HG03095 (cell line): ENCODE results near the gene SEC14L2.

Experiments
- ATAC-seq: cut with Tn5 transposase; IDR thresholded peaks from one replicate; pipeline ENCODE4 v1.9.1; 2021; ENCODE audit warnings: moderate library complexity; ENCODE audit not compliant: unreplicated experiment

SEC14L2 gene

DNA sequence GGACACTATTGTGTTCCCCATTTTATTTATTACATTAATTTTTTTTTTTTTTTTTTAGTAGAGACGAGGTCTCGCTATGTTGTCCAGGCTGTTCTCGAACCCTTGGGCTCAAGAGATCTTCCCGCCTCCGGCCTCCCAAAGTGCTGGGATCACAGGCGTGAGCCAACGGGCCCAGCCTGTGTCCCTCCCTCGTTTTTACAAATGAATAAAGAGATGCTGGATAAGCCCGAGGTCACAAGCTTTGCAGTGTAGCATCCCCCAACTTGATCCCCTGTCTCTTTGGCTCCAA is 28.5 kb downstream of the SEC14L2 start:
- no peak for ATAC-seq

- no peak for ATAC-seq
These were observed 29.0 kb downstream of the SEC14L2 start, which contains the start of gene MTFP1 for GRCh38 chr22:30425616-30426387. MTFP1 (plus strand) TSS chr22:30425768; CDS start chr22:30425880, 112 bp downstream.

GRCh38 chr22:30426388-30427353 is 29.9 kb downstream of the SEC14L2 start:
- ATAC-seq: no peak

GRCh38 chr22:30427871-30428270 is 31.1 kb downstream of the SEC14L2 start:
- no peak for ATAC-seq

DNA sequence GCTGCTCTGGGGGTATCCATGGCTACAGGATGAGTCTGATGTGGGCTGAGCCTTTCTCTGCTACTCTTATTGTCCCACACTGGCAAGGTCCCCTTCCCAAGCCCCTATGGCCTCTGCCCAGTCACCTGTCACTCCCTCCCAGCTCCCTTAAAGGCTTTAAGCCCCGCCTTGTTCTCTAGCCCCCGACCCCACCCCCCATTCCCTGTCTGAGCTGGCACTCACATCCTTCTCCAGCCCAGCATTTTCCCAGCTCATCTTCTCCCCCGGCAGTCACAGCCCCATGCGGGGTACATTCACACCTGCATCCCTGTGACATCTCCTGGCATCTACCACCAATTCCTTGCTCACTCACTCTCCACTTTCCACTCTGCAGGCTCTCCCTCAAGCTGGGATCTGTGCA is 33.1 kb downstream of the SEC14L2 start:
- no peak for ATAC-seq

DNA sequence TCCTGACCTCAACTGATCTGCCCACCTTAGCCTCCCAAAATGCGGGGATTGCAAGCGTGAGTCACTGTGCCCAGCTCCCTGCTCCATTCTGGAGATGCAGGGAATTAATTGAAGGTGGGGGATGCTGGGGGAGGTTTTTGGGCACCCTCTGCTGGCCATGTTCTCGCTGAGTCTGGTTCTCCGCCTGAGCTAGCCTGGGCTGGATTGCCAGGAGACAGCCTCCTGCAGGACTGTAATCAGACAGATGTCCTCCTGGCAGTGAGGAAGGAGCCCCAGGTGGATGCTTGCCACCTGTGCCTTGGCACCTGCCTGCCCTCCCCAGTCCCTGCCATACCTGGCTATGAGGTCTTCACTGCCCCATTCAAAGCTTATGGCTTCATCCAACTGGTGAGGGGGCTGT is 34.1 kb downstream of the SEC14L2 start:
- no peak for ATAC-seq

GRCh38 chr22:30432096-30432495 is 35.3 kb downstream of the SEC14L2 start:
- ATAC-seq: no peak

- no peak for ATAC-seq
These were observed 35.7 kb downstream of the SEC14L2 start for GRCh38 chr22:30432520-30432919.

GRCh38 chr22:30433227-30433626 is 36.4 kb downstream of the SEC14L2 start:
- ATAC-seq: no peak

DNA sequence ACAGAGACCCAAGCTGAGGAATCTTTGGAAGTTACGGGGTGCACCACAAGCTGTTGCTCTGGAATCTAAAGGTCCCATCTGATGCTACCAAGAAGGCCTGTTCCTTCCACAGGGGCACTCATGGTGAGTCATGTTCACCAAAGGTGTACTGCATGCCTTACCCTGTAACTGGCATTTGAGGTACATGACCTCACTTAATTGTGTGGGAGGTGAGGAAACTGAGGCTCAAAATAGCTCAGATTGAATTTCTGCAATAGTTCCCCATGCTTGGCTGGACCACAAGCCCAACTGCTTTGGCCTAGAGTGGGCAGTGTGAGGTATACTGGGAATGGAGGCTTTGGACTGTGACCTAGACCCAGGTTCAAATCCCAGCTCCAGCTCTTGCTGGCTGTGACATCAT is 37.0 kb downstream of the SEC14L2 start:
- ATAC-seq: no peak

DNA sequence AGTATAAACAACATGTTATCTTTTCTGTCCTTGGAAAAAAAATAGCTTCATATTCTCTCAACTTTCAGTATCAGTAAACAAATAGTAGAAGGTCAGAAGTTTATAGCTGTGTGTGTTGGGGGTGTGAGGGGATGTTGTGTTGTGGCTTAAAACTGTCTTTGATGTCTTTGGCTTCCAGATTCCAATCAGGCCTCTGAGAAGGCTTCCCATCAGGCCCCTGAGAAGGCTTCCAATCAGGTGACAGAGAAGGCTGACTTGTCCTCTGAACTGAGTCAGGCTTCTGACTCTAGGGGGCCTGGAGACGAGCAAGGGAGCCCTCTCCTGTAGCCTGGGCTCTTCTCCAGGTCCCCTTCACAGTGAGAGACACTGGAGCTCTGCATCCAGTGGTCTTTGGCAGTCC is 38.0 kb downstream of the SEC14L2 start:
- ATAC-seq: no peak

DNA sequence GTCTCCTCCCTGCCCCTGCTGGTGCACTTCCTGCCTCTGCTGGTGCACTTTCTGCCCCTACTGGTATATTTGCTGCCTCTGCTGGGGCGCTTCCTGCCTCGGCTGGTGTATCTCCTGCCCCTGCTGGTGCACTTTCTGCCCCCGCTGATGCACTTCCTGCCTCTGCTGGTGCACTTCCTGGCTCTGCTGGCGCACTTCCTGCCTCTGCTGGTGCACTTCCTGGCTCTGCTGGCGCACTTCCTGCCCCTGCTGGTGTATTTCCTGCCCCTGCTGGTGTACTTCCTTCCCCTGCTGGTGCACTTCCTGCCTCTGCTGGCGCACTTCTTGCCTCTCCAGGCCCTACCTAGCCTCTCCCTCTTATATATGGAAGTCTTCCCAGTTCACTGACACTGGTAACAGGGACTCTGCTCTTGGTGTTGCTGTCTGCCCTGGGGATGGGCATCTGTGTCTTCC is 38.9 kb downstream of the SEC14L2 start:
- ATAC-seq: no peak

- ATAC-seq: no peak
These were observed 39.4 kb downstream of the SEC14L2 start for GRCh38 chr22:30436196-30436595.

GRCh38 chr22:30438559-30438958 is 41.7 kb downstream of the SEC14L2 start:
- ATAC-seq: no peak

- no peak for ATAC-seq
These were observed 42.4 kb downstream of the SEC14L2 start for GRCh38 chr22:30439226-30439625.

GRCh38 chr22:30439836-30440235 is 43.0 kb downstream of the SEC14L2 start:
- ATAC-seq: no peak

GRCh38 chr22:30441088-30441487 is 44.3 kb downstream of the SEC14L2 start:
- no peak for ATAC-seq

DNA sequence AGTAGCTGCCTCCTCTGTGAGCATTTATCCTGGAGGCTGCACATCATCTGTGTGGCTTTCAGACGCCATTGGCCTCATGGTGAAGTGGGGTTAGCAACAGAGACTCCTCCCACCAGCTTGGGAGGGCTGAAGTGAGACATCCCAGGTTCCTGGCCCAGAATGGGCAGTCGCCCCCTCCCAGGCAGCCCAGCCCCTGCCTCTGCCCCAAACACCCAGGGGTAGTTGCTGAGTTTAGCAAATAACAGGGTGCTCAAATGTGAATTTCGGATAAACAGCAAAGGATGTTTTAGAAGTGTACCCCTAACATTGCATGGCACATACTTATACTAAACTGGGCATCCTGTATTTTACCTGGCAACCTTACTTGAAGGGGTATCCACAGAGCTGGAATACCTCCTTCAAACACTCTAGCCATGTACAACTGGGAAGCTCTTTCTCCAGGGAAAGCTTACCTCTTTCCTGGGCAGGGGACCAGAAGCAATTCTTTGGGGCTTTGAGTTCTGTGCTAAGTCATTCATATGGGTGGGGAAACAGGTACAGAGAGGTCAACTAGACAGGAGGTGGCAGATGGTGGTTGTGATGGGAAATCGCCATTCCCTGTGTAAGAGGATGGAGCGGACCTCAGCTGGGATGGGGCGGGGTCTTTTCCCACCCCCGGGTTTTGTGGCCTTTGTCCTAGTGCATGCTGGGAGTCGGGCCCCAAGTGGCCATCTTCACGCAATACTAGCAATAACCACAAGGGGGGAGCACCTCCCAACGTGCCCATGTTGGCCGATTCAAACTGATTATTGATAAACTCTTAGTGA is 48.0 kb downstream of the SEC14L2 start:
- ATAC-seq: no peak

- no peak for ATAC-seq
These were observed 48.8 kb downstream of the SEC14L2 start for GRCh38 chr22:30445438-30446145.

- ATAC-seq: no peak
These were observed 50.8 kb downstream of the SEC14L2 start for GRCh38 chr22:30447656-30448055.
